HepG2 (cell line): ENCODE data around the gene CDKN2C. TPM values are rescaled to one million over a fixed set of nuclear protein-coding genes. Genes with fewer than 3 reads are reported as not detected.

Experiments used
- ARID2 ChIP-seq: sonication (generic); formaldehyde crosslinking; IDR thresholded peaks from 2 replicates; pipeline ENCODE4 v1.8.1; 2022; ENCODE audit warnings: mild to moderate bottlenecking, missing genetic modification reagents, borderline replicate concordance
- ASH2L ChIP-seq: fragments of 300-600, 200-600 bp; sonication (generic); IDR thresholded peaks from 2 replicates; pipeline ENCODE4 v1.7.0; 2017; ENCODE audit warnings: low read depth, mild to moderate bottlenecking, moderate library complexity, mixed read lengths, low read length; ENCODE audit not compliant: insufficient read length
- BHLHE40 ChIP-seq: IDR thresholded peaks from 2 replicates; pipeline ENCODE4 v1.6.1; 2011; ENCODE audit warnings: low read length, improper control_type of control experiment
- CEBPB ChIP-seq: IDR thresholded peaks from 2 replicates; pipeline ENCODE4 v1.6.1; 2011; ENCODE audit warnings: low read depth, low read length, improper control_type of control experiment, borderline replicate concordance
- HOXA5 ChIP-seq: sonication (generic); formaldehyde crosslinking; IDR thresholded peaks from 2 replicates; pipeline ENCODE4 v1.4.0; 2020; ENCODE audit warnings: missing genetic modification reagents
- KDM2A ChIP-seq: sonication (generic); formaldehyde crosslinking; IDR thresholded peaks from 2 replicates; pipeline ENCODE4 v1.4.0; 2020; ENCODE audit warnings: low read depth, missing genetic modification reagents, borderline replicate concordance
- KMT2B ChIP-seq: IDR thresholded peaks from 2 replicates; pipeline ENCODE4 v1.6.1; 2016; ENCODE audit warnings: missing genetic modification reagents, missing compliant biosample characterization
- NRL ChIP-seq: sonication (generic); formaldehyde crosslinking; IDR thresholded peaks from 2 replicates; pipeline ENCODE4 v1.5.0; 2020; ENCODE audit warnings: missing genetic modification reagents, mild to moderate bottlenecking, moderate library complexity, borderline replicate concordance
- ONECUT2 ChIP-seq: sonication (generic); formaldehyde crosslinking; IDR thresholded peaks from 2 replicates; pipeline ENCODE4 v1.4.0; 2020; ENCODE audit warnings: missing genetic modification reagents
- PHF20 ChIP-seq: sonication (generic); formaldehyde crosslinking; IDR thresholded peaks from 2 replicates; pipeline ENCODE4 v1.5.0; 2020; ENCODE audit warnings: mild to moderate bottlenecking, missing genetic modification reagents
- PHF8 ChIP-seq: sonication (generic); formaldehyde crosslinking; IDR thresholded peaks from 2 replicates; pipeline ENCODE4 v1.5.0; 2020; ENCODE audit warnings: missing genetic modification reagents
- SP1 ChIP-seq, 2 experiments: fragments of 450-650 bp in 1 of 2; sonication (generic) in 1 of 2; formaldehyde crosslinking in 1 of 2; IDR thresholded peaks; 2 replicates each; pipeline versions ENCODE4 v1.4.0 to v1.6.1; 2016 to 2020; ENCODE audit warnings: missing genetic modification reagents in 1 of 2
- TAF1 ChIP-seq: sonication (generic); formaldehyde crosslinking; IDR thresholded peaks from 2 replicates; pipeline ENCODE4 v1.4.0; 2020; ENCODE audit warnings: missing genetic modification reagents
- ZC3H4 ChIP-seq: sonication (generic); formaldehyde crosslinking; IDR thresholded peaks from 2 replicates; pipeline ENCODE4 v1.4.0; 2020; ENCODE audit warnings: missing genetic modification reagents, borderline replicate concordance
- ZFP1 ChIP-seq: IDR thresholded peaks from 2 replicates; pipeline ENCODE4 v1.6.1; 2016
- ZKSCAN8 ChIP-seq: IDR thresholded peaks from 2 replicates; pipeline ENCODE4 v1.6.1; 2016; ENCODE audit warnings: borderline replicate concordance, missing genetic modification reagents, missing compliant biosample characterization
- ZNF572 ChIP-seq: sonication (generic); formaldehyde crosslinking; IDR thresholded peaks from 2 replicates; pipeline ENCODE4 v1.5.1; 2020; ENCODE audit warnings: mild to moderate bottlenecking, missing genetic modification reagents
- ZSCAN31 ChIP-seq: sonication (generic); formaldehyde crosslinking; IDR thresholded peaks from 2 replicates; pipeline ENCODE4 v1.5.0; 2020; ENCODE audit warnings: low read depth, mild to moderate bottlenecking, missing genetic modification reagents
- polyA plus RNA-seq, 8 experiments: library from polyadenylated mRNA; depleted of rRNA in 3 of 8; stranded (reverse) in 7 of 8; unstranded in 1 of 8; fragments of >200 nt; fragmentation: Illumina TruSeq in 4 of 8; extraction: Trizol in 4 of 8; gene quantifications; 2 replicates each; pipeline versions ENCODE4 v1.2.1 to v1.2.3, GENCODE V29; 2011 to 2016; ENCODE audit warnings: low read depth in 4 of 8, missing spikeins in 1 of 8, mixed read lengths in 1 of 8; ENCODE audit not compliant: insufficient read depth in 1 of 8
- total RNA-seq, 5 experiments: library from RNA; depleted of rRNA; stranded (reverse); fragments of >200 nt; fragmentation: Illumina TruSeq; extraction: Trizol; gene quantifications; 2 replicates each; pipeline ENCODE4 v1.2.3, GENCODE V29; 2016; ENCODE audit warnings: low read depth in 1 of 5
- TF ChIP-seq, protein P1 (sequence below): sonication (generic); formaldehyde crosslinking; IDR thresholded peaks from 2 replicates; pipeline ENCODE4 v1.5.1; 2020; ENCODE audit warnings: mild to moderate bottlenecking, moderate library complexity, missing genetic modification reagents
- TF ChIP-seq, protein P2 (sequence below): sonication (generic); formaldehyde crosslinking; IDR thresholded peaks from 2 replicates; pipeline ENCODE4 v1.8.0; 2022; ENCODE audit warnings: mild to moderate bottlenecking, missing genetic modification reagents; ENCODE audit not compliant: insufficient replicate concordance
- TF ChIP-seq, protein P3 (sequence below): sonication (generic); formaldehyde crosslinking; IDR thresholded peaks from 2 replicates; pipeline ENCODE4 v1.5.0; 2020; ENCODE audit warnings: mild to moderate bottlenecking, missing genetic modification reagents
- TF ChIP-seq, protein P4 (sequence below): sonication (generic); formaldehyde crosslinking; IDR thresholded peaks from 2 replicates; pipeline ENCODE4 v1.5.1; 2020; ENCODE audit warnings: missing genetic modification reagents, mild to moderate bottlenecking, borderline replicate concordance

The CDKN2C gene
- total and polyA plus RNA-seq, 2 of the 13 experiments (the other 11 are each of a cell fraction or from before 2014, with no cell fraction given) = 7.8 to 13.7 TPM

DNA sequence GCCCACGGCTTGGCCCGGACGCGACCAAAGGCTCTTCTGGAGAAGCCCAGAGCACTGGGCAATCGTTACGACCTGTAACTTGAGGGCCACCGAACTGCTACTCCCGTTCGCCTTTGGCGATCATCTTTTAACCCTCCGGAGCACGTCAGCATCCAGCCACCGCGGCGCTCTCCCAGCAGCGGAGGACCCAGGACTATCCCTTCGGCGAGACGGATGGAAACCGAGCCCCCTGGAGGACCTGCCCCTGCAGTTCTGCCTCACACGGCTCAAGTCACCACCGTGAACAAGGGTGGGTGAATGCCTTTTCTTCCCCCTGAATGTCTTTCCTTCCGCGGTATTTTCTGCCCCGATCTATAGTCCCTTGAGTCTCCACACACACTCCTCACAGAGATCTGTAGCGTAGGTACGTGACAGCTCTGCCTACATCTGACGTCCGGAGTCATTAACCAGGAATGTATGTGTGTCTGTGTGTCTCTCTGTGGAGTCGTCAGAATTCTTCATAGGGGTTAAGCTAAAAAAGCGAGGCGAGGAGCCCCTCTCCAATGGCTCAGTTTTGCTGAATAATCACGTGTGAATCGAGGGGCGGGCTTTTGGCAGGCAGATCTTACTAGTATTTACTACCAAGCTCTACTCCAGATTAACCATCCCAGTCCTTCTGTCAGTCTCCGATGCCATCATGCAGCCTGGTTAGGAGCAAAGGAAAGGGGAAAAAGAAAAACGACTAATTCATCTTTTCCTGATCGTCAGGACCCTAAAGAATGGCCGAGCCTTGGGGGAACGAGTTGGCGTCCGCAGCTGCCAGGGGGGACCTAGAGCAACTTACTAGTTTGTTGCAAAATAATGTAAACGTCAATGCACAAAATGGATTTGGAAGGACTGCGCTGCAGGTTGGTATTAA is at the start of gene CDKN2C (continued):
- peak; percentile 15; the same call in 1 of the 2 replicates for TF ChIP-seq TAF1 (CRISPR knock-in tag)
- peak; percentile 42 for TF ChIP-seq ASH2L
- 0 out of 2 replicates have a peak, but pooled peaks have one; percentile 70 for TF ChIP-seq NRL (CRISPR knock-in tag)
- TF ChIP-seq ZKSCAN8 (CRISPR knock-in tag) = no peak
- TF ChIP-seq CEBPB = peak; percentile 7; the same call in 1 of the 2 replicates
- no peak for TF ChIP-seq ZFP1 (CRISPR knock-in tag)
- 0 out of 2 replicates have a peak, but pooled peaks have one; percentile 26 for TF ChIP-seq ARID2 (CRISPR knock-in tag)
- TF ChIP-seq, protein P1, sequence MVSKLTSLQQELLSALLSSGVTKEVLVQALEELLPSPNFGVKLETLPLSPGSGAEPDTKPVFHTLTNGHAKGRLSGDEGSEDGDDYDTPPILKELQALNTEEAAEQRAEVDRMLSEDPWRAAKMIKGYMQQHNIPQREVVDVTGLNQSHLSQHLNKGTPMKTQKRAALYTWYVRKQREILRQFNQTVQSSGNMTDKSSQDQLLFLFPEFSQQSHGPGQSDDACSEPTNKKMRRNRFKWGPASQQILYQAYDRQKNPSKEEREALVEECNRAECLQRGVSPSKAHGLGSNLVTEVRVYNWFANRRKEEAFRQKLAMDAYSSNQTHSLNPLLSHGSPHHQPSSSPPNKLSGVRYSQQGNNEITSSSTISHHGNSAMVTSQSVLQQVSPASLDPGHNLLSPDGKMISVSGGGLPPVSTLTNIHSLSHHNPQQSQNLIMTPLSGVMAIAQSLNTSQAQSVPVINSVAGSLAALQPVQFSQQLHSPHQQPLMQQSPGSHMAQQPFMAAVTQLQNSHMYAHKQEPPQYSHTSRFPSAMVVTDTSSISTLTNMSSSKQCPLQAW = 0 out of 2 replicates have a peak, but pooled peaks have one; percentile 15
- peak; percentile 54 for TF ChIP-seq PHF8 (CRISPR knock-in tag)
- no peak for TF ChIP-seq SP1 (IDR thresholded peaks at IDR 0.05)
- TF ChIP-seq SP1 (CRISPR knock-in tag; IDR thresholded peaks at IDR 0.05) = no peak
- TF ChIP-seq HOXA5 (CRISPR knock-in tag) = no peak
- TF ChIP-seq, protein P2, sequence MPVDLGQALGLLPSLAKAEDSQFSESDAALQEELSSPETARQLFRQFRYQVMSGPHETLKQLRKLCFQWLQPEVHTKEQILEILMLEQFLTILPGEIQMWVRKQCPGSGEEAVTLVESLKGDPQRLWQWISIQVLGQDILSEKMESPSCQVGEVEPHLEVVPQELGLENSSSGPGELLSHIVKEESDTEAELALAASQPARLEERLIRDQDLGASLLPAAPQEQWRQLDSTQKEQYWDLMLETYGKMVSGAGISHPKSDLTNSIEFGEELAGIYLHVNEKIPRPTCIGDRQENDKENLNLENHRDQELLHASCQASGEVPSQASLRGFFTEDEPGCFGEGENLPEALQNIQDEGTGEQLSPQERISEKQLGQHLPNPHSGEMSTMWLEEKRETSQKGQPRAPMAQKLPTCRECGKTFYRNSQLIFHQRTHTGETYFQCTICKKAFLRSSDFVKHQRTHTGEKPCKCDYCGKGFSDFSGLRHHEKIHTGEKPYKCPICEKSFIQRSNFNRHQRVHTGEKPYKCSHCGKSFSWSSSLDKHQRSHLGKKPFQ (CRISPR knock-in tag) = peak; percentile 51
- no peak for TF ChIP-seq ZC3H4 (CRISPR knock-in tag)
- TF ChIP-seq ONECUT2 (CRISPR knock-in tag) = no peak
- peak; percentile 16; the same call in 1 of the 2 replicates for TF ChIP-seq ZSCAN31 (CRISPR knock-in tag)
- peak; percentile 71; the same call in 1 of the 2 replicates for TF ChIP-seq KMT2B (CRISPR knock-in tag)
- TF ChIP-seq PHF20 = peak; percentile 47; the same call in 1 of the 2 replicates
- TF ChIP-seq, protein P3, sequence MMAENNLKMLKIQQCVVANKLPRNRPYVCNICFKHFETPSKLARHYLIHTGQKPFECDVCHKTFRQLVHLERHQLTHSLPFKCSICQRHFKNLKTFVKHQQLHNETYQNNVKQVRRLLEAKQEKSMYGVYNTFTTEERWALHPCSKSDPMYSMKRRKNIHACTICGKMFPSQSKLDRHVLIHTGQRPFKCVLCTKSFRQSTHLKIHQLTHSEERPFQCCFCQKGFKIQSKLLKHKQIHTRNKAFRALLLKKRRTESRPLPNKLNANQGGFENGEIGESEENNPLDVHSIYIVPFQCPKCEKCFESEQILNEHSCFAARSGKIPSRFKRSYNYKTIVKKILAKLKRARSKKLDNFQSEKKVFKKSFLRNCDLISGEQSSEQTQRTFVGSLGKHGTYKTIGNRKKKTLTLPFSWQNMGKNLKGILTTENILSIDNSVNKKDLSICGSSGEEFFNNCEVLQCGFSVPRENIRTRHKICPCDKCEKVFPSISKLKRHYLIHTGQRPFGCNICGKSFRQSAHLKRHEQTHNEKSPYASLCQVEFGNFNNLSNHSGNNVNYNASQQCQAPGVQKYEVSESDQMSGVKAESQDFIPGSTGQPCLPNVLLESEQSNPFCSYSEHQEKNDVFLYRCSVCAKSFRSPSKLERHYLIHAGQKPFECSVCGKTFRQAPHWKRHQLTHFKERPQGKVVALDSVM = peak; percentile 7; the same call in 1 of the 2 replicates
- TF ChIP-seq, protein P4, sequence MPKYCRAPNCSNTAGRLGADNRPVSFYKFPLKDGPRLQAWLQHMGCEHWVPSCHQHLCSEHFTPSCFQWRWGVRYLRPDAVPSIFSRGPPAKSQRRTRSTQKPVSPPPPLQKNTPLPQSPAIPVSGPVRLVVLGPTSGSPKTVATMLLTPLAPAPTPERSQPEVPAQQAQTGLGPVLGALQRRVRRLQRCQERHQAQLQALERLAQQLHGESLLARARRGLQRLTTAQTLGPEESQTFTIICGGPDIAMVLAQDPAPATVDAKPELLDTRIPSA (CRISPR knock-in tag) = 0 out of 2 replicates have a peak, but pooled peaks have one; percentile 49
- peak; percentile 19; the same call in 1 of the 2 replicates for TF ChIP-seq KDM2A (CRISPR knock-in tag)
- TF ChIP-seq ZNF572 (CRISPR knock-in tag) = peak; percentile 67
- no peak for TF ChIP-seq BHLHE40
